Neural cell (in vitro differentiated cells): ENCODE data around the gene CCNJL. TPM values are rescaled to one million over a fixed set of nuclear protein-coding genes. Genes with fewer than 3 reads are reported as not detected.

Source experiments
- H2AFZ ChIP-seq: fragments of 200-600, 300-800 bp; sonication (generic), shearing (Covaris generic); 2 replicates; pipeline ENCODE4 v1.6.0; 2014; ENCODE audit warnings: low read depth, mild to moderate bottlenecking, antibody characterized with exemption, low read length, moderate library complexity
- H3F3A ChIP-seq: fragments of 200-600 bp; shearing (Covaris generic); 2 replicates; pipeline ENCODE4 v1.6.1; 2016; ENCODE audit warnings: mild to moderate bottlenecking, moderate library complexity, mixed read lengths, antibody characterized with exemption, low read length; ENCODE audit not compliant: insufficient read depth, poor library complexity, severe bottlenecking
- H3K27ac ChIP-seq: fragments of 200-600, 300-800 bp; sonication (generic), shearing (Covaris generic); 2 replicates; pipeline ENCODE4 v1.5.1; 2014; ENCODE audit warnings: mild to moderate bottlenecking, low read length, moderate library complexity
- H3K27me3 ChIP-seq: fragments of 300-800, 200-600 bp; sonication (generic), shearing (Covaris generic); 2 replicates; pipeline ENCODE4 v1.6.0; 2014; ENCODE audit warnings: mild to moderate bottlenecking, low read depth, low read length, moderate library complexity; ENCODE audit not compliant: insufficient read depth
- H3K36me3 ChIP-seq: fragments of 300-800, 200-600 bp; sonication (generic), shearing (Covaris generic); 2 replicates; pipeline ENCODE4 v1.5.1; 2014; ENCODE audit warnings: mild to moderate bottlenecking, antibody characterized with exemption, low read length, moderate library complexity; ENCODE audit not compliant: insufficient read depth
- H3K4me2 ChIP-seq: fragments of 300-800, 200-600 bp; sonication (generic), shearing (Covaris generic); 2 replicates; pipeline ENCODE4 v1.6.0; 2014; ENCODE audit warnings: mild to moderate bottlenecking, low read length
- H3K4me3 ChIP-seq: fragments of 300-800, 200-600 bp; sonication (generic), shearing (Covaris generic); 2 replicates; pipeline ENCODE4 v1.5.1; 2014; ENCODE audit warnings: mild to moderate bottlenecking, low read length, moderate library complexity
- H3K79me2 ChIP-seq: fragments of 200-600 bp; shearing (Covaris generic); replicated peaks from 2 replicates; pipeline ENCODE4 v1.6.0; 2014; ENCODE audit warnings: mild to moderate bottlenecking, low read length, moderate library complexity; ENCODE audit not compliant: insufficient read depth
- H3K9ac ChIP-seq: fragments of 300-800, 200-600 bp; sonication (generic), shearing (Covaris generic); 2 replicates; pipeline ENCODE4 v1.6.1; 2016; ENCODE audit warnings: mild to moderate bottlenecking, low read length, mixed read lengths
- H3K9me2 ChIP-seq: fragments of 200-600 bp; shearing (Covaris generic); 2 replicates; pipeline ENCODE4 v1.6.1; 2016; ENCODE audit warnings: mild to moderate bottlenecking, low read length, mixed read lengths; ENCODE audit not compliant: insufficient read depth
- H3K9me3 ChIP-seq: fragments of 200-600, 300-800 bp; sonication (generic), shearing (Covaris generic); 2 replicates; pipeline ENCODE4 v1.6.1; 2016; ENCODE audit warnings: mild to moderate bottlenecking, mixed run types, low read length, moderate library complexity, mixed read lengths
- H4K20me1 ChIP-seq: fragments of 200-600 bp; shearing (Covaris generic); 2 replicates; pipeline ENCODE4 v1.6.1; 2016; ENCODE audit warnings: mild to moderate bottlenecking, mixed run types; ENCODE audit not compliant: insufficient read depth
- CTCF ChIP-seq: fragments of 450-650 bp; IDR thresholded peaks from 2 replicates; pipeline ENCODE4 v1.5.1; 2014; ENCODE audit warnings: antibody characterized with exemption, mild to moderate bottlenecking, moderate library complexity; ENCODE audit not compliant: poor library complexity, severe bottlenecking
- EP300 ChIP-seq: fragments of 450-650 bp; conservative IDR thresholded peaks from 2 replicates; pipeline ENCODE4 v1.6.1; 2014; ENCODE audit warnings: antibody characterized with exemption, mild to moderate bottlenecking, moderate library complexity; ENCODE audit not compliant: poor library complexity, severe bottlenecking
- EZH2 ChIP-seq: fragments of 200-600, 300-800 bp; shearing (Covaris generic), sonication (generic); IDR thresholded peaks from 2 replicates; pipeline ENCODE4 v1.6.1; 2014; ENCODE audit warnings: antibody characterized with exemption, low read length, borderline replicate concordance, mild to moderate bottlenecking; ENCODE audit not compliant: insufficient read depth, poor library complexity, severe bottlenecking
- MXI1 ChIP-seq: fragments of 450-650 bp; conservative IDR thresholded peaks from 2 replicates; pipeline ENCODE4 v1.6.1; 2014; ENCODE audit warnings: antibody characterized with exemption, mild to moderate bottlenecking; ENCODE audit not compliant: poor library complexity, severe bottlenecking
- POLR2AphosphoS5 ChIP-seq: IDR thresholded peaks from 2 replicates; pipeline ENCODE4 v1.6.1; 2012
- RAD21 ChIP-seq: fragments of 450-650 bp; conservative IDR thresholded peaks from 2 replicates; pipeline ENCODE4 v1.6.1; 2014; ENCODE audit warnings: antibody characterized with exemption, mild to moderate bottlenecking, moderate library complexity
- REST ChIP-seq: IDR thresholded peaks from 2 replicates; pipeline ENCODE4 v1.6.1; 2012; ENCODE audit warnings: borderline replicate concordance
- SMC3 ChIP-seq: fragments of 450-650 bp; conservative IDR thresholded peaks from 2 replicates; pipeline ENCODE4 v1.6.1; 2014; ENCODE audit warnings: antibody characterized with exemption, mild to moderate bottlenecking, moderate library complexity; ENCODE audit not compliant: poor library complexity
- TAF1 ChIP-seq: IDR thresholded peaks from 2 replicates; pipeline ENCODE4 v1.6.1; 2012; ENCODE audit warnings: low read depth
- polyA plus RNA-seq: library from polyadenylated mRNA; depleted of rRNA; stranded (reverse); fragments of >200 nt; gene quantifications from 2 replicates; pipeline ENCODE4 v1.2.3, GENCODE V29; 2014

Gene CCNJL
- polyA plus RNA-seq, 1 donor from 2014 or later, result 0.84 TPM

GRCh38 chr5:160297004-160297403 lies 15.4 kb downstream of the CCNJL start:
- TF ChIP-seq EZH2 (no peak), POLR2AphosphoS5 (no peak), RAD21 (no peak), EP300 (no peak), TAF1 (no peak), CTCF (no peak), REST (no peak), MXI1 (no peak), SMC3 (no peak)
- no peak overlapping the region for H2AFZ ChIP-seq
- no peak overlapping the region for H3K4me2 ChIP-seq
- no peak overlapping the region for H3K9ac ChIP-seq
- peaks cover 4% of the 10 kb centered on the region for H3K79me2 ChIP-seq
- H3K9me2 ChIP-seq, result no peaks in the 10 kb centered on the region
- H3K9me3 ChIP-seq, result no peaks in the 10 kb centered on the region
- H4K20me1 ChIP-seq, result no peaks in the 10 kb centered on the region
- no peak overlapping the region for H3K27ac ChIP-seq
- H3K36me3 ChIP-seq, result no peaks in the 10 kb centered on the region
- no peak overlapping the region for H3K4me3 ChIP-seq
- no peaks in the 10 kb centered on the region for H3K27me3 ChIP-seq
- H3F3A ChIP-seq, result no peaks in the 10 kb centered on the region

- Histone ChIP-seq H3K79me2 (peaks cover 4% of the 10 kb centered on the region), H3F3A (no peaks in the 10 kb centered on the region), H3K9me3 (no peaks in the 10 kb centered on the region), H3K27me3 (no peaks in the 10 kb centered on the region), H2AFZ (no peak overlapping the region), H3K4me2 (no peak overlapping the region), H3K27ac (no peak overlapping the region), H3K9ac (no peak overlapping the region), H3K9me2 (no peaks in the 10 kb centered on the region), H3K36me3 (no peaks in the 10 kb centered on the region), H4K20me1 (no peaks in the 10 kb centered on the region), H3K4me3 (no peak overlapping the region)
- TF ChIP-seq SMC3, result no peak
- TF ChIP-seq EZH2, result no peak
- no peak for TF ChIP-seq POLR2AphosphoS5
- TF ChIP-seq REST, result no peak
- no peak for TF ChIP-seq MXI1
- no peak for TF ChIP-seq TAF1
- TF ChIP-seq EP300, result no peak
- no peak for TF ChIP-seq RAD21
- TF ChIP-seq CTCF, result no peak
Measured at GRCh38 chr5:160296496-160296895, 15.9 kb downstream of the CCNJL start.
